Cerebellar cortex (tissue), 1 donor: ENCODE results near the gene SNAP25.

Source experiments
- DNase-seq: peaks from one replicate; pipeline ENCODE4 v3.0.0-alpha.2; 2015; ENCODE audit warnings: low spot score

Gene SNAP25

DNA sequence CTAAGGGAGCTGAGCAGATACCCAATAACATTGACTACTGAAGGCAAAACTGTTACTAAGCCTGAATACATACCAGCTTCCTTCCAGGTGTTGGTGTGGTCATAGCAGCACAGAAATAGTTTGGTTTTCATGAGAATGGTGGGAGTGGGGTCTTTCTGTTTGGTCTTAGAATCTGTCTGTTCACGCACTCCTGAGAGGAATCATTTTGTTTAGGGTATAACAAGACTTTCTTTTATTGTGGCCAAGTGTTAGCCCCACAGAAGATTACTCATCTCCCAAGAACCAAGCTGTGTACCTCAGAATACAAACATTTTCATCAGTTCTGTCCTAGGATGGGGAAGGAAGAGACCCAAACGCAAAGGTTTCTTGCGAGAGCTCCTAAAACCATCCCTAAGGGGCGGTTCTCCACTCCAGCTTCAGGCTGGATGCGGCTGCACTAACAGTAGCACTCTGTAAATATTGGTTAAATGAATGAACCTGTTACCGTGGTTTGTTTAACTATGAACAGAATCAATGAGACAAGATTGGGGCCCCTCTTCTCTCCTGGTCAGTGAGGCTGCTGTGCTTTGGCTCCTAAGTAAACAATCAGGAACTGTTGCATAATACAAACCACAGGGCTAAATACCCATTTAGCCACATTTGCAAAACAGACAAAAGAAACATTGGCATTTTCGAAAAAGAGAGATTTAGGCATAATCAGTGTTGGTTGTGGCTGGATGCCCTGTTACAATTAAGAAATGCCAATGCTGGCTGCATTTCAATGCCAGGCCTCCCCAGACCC lies 44.9 kb downstream of the SNAP25 start:
- no peak for DNase-seq

DNA sequence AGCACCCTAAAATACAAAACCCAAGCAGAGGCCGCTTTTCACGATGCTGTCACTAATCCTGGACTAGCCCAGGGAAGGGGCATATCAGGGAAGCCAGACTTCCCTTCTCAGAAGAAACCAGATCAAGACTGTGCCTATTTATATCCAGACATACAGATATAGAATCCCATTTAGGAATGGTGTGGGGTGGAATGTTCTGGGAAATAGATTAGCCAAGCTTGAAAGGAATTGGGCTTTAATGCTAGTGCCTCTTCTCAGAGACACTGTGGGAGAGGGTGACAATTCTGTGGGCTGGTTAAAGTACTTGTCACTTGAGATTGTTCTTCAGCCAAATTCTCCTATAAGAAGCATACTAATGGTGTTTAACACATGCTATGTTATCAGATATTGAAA lies 45.5 kb downstream of the SNAP25 start:
- no peak for DNase-seq

DNA sequence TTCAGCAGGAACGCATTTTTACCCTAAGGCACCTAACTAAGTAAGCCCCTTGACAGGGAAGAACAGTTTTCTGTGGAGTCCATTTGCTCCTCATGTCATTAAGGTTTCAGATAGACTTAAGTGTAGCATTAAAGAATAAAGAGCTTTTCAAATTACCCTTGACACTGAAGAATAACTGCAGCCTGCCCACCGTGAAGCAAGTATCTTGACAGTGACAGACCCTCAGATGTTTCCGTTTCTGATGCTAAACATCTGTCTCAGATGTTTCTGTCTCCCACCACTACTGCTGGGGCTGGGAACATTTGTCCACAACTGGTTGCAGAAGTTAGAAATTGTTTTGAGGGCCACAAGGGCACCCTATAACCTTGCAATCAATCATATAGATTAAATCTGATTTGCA lies 50.0 kb downstream of the SNAP25 start:
- DNase-seq: no peak

DNA sequence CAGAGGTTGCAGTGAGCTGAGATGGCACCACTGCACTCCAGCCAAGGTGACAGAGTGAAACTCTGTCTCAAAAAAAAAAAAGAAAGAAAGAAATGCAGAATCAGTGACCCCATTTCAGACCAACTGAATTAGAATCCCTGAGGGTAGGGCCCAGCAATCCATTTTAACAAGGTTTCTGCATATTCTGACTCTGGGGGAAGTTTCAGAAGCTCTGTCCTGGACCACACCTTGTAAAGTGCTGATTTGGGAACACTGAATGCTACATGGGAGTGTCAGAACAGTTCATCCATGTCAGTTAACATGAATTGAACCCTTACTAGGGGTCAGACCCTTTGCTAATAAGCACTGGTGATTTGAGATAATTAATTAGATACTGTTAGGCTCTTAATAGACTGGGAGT lies 52.0 kb downstream of the SNAP25 start:
- DNase-seq: no peak

DNA sequence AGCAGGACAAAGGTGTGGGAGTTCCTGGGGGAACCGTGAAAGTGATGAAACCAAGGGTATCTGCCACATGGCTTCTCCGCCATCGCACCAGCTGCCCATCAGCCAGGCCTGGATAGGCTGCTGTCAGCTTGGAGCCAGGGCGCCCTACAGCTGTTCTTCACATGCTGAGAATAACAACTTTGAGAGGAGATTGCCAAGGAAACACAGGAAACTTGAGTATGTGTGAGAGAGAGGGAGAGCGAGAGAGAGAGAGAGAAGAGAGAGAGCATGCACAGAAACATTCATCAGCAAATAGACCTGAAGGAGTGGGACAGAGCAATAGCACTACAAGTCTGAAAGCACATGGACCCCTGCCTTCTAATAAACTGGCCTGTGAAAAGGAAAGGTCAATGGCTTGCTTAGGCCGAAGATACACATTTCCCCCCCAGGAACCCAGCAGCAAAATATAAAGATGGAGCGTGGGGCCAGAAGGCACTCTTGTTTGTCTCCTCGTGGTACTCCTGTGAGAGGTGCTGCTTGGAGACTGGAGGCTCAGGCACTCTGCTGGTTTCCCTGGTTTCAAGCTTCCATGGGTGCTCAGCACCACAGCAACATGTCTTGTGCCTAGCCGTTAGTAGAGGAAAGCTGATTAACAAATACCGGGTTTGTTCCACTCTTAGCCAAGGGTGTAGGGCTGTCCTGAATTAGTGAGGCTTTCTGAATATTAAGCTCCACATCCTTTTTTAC lies 53.0 kb downstream of the SNAP25 start:
- no peak for DNase-seq

DNA sequence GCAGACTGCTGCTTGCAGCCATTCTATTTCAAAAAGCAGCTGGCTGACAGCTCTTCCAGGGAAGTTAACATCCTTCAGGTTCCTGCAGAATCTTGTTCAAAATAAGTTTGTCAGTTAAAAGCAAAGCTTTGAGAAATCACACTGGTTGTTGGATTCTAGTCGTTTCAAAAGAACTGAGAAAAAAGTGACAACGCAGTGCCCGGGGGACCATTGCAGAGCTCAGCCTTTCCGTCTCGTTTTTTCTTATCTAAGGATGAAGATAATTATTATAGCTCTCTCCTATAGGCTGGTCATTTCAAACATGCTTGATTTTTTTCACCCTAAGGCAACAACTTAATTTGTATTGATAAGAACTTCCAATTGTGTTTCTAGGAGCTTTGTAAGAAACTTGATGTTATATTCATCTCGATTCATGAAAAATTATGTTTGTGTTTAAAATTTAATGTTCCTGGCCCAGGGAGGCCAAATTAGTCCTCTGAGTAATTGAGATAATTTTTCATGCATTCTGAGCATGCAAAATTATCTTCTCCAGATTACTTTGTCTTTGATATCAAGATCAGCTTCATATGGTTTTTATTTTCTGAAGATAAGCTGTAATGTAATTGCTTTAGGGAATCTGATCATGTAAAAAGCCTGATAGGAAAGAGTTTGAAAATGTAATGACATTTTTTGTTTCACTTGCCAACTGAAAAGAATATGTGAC lies 58.4 kb downstream of the SNAP25 start:
- DNase-seq: no peak

DNA sequence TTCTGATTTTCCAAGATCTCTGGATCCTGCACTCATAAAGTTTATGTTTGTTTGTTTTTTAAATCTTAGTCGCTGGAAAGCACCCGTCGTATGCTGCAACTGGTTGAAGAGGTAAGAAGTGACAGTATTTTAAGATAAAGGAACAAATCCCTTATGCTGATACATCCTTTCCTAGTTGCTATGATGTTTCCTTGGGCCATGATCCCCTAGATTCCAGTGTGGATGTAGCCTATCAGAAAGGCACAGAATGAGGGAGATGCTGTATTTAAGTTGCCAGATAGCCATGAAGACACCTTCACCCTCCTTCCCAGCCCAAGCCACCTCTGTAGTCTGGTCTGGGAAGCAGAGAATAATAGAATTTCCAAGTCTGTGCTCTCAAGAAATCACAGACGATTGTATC lies 59.0 kb downstream of the SNAP25 start:
- DNase-seq: no peak

DNA sequence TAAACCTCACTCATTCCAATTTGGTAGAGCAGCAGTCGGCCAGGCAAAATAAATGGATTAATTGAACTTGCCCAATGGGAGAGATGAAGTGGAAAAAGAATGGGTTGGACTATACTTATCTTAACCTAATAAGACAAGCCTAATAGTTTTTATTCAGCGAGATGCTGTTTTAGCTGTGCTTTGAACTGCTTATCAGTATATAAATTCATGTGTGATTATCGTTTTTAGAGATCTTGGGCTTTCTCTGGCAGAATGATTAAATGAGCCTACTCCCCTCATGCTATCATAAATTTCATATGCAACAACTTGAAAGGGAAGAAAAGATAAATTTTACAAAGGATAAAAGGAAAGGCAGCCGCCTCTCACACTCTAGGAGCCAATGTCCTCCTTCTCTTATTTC lies 59.8 kb downstream of the SNAP25 start:
- no peak for DNase-seq

DNA sequence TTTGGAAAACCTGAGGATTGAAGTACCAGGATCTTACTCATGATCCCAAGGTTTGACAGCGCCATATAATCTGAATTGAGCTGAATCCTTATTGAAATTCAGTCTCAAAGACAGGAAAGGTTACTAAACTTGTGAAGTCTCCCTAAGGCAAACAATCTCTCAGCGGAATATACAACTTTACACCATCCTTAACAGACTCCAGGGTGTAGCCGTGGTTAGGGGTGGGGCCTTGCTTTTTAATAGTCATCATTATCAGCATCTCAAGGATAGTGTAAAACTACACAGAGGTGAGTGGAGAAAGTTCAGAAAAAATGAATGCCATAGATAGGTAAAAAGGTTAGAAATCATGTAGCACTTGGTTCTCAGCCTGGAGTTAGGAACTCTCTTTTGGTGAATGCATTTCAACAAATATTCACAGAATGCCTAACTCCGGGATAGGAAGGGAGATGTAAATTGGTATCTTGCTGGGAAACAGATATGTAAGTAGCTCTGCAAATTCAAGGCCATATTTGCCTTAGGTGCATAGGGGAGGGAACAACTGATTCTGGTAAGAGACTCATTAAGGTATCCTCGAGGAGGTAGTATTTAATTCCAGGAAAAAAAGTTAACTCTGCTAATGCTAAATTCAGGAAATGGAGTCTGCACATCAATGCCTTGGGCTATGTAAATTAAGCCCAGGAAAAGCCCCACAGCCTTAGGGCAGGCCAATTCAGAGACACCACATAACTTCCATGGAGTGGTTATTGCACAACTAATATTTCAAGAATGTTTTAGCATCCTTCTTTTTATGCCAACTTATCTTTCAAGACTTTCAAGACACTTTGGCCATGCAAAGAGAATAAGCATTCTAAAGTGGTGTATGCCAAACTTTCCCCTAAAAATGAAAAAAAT lies 61.6 kb downstream of the SNAP25 start:
- DNase-seq: no peak

DNA sequence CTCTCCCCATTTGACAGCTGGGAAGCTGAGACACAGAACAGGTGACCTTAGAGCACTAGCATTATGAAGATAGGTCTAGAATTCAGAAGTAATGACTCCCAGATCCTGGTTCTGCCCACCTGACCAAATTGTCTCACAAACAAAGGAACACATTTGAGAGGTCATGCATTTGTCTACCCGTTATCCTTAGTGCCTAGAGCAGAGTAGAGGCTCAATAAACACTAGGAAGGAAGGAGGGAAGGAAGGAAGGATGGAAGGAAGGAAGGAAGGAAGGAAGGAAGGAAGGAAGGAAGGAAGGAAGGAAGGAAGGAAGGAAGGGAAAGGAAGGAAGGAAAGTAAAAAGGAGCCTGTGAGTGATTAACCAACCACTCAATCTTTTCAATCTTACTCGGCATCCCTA lies 63.3 kb downstream of the SNAP25 start:
- no peak for DNase-seq

DNA sequence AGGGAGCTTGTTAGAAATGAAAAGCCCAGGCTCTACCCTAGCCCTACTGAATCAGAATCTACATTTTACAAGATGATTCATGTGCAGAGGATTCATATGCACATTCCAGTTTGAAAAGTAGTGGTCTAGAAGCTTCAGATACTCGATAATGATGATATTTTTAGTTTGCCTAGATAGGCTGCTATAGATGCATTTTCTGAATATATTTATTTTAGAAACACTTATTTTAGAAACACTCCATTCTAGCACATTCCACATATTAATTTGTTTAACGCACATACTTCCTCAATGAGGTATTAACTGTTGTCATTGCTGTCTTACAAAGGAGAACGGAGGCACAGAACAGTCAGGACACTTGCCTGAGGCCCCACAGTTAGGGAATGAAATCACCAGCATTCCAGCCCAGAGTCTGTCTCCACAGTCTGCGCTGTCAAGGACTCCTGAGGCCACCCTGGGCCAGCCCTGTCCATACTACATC lies 64.4 kb downstream of the SNAP25 start:
- DNase-seq: no peak

DNA sequence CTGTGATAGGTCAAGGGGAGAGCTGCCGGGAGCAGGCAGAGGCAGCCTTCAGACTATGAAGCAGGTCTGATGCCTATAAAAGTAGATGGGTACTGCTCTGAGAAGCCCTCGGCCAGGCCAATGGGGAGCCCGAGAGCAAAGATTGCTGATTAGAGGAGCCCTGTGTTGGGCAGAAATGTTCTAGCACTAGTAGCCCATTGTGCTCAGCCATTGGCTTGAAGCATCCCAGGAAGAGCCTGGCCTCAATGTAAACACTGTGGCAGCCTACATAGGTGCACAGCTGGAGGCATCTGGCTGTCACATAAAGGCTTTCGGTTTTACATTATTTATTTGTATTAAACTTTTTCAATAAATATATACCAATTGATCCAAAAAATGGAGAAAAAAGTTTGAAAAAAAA lies 67.7 kb downstream of the SNAP25 start:
- no peak for DNase-seq

DNA sequence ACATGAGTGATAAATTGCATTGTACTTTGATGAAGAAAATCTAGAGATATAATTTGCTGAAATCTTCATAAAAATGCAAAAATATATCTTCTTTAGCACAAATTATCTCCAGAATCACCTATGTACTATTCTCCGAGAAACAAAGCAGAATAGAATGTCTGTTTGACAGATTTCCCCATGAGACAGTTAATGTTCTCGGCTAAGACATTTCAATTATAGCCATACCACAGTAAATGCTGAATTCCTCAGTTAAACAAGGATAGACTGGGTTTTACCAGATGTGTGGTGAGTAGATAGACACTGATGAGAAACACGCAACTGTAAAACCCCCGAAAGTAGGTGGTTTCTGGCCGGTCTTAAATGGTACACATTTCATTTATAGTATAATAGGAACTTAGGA lies 69.8 kb downstream of the SNAP25 start:
- no peak for DNase-seq

DNA sequence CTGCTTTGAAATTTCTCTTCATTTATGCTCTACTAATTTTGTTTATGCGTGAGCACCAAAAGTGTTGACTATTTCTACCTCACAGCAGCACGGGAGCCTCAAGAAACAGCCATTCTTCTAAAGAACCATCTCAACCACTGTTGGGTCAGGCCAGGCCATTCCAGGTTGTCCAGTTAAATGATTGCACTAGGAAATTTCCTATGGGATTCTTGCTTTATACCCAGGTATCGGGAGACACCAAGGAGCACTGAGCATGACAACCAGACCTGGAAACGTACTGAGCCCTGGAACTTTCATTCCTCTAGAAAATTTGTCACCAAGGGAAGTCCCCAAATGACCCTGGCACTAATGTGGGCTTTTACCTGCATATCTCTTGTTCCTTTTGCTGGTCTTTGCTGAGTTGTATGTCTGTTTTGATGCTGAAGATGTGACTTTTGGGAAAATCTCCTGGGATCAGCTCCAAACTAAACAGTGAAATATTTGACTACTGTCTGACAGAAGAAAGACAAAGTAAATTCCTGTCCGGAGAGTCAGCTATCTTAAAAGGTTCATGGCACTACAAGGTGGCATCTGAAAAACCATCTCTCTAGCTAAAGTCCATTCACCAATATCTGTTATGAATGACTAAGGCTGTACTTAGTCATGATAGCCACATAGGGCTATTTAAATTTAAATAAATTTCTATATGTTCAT lies 70.5 kb downstream of the SNAP25 start:
- DNase-seq: no peak

DNA sequence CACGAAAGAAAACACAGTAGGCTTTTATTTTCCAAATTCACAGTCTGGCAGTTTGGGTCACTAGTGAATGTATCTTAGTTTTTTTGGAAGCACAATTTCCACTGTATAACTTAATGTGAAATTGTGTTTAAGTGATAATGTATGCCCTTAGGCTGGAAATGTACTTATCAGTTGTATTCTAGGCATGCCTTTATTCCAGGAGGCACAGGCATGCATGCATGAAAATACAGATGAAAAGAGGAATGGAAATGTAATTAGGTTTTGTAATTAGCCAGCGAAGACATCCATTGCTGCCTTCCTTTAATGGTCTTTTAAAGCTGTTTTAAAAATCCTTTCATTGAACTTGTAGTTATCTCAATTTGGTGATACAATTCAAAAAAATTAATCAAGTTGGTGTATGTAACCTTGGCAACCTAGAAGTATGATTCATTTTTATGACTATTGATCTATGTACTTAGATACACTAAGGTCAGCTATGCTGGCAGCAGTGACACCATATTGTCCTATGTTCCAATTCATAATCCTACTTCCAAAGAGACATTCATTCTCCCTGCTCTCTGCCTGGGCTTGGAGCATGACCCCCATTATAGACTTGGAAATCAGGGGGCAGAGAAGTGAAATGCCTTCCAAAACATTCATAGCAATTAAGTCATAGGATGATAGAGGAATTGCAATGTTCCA lies 73.1 kb downstream of the SNAP25 start:
- no peak for DNase-seq

DNA sequence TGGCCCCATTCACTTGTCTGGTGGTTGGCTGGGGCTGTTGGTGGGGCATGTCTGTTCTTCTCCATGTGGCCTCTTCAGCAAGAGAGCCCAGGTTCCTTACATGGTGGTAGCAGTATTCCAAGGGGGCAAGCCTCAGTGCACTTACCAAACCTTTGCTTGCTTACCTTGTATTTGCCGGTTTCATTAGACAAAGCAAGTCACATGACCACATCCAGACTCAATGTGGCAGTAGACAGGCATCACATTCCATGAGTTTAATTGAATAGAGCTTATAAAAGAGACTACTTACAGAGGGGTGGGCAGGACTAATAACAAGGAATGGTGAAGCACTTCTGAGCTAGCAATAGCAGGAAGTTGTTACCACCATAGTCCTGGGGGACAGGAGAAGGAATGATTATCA lies 78.6 kb downstream of the SNAP25 start:
- no peak for DNase-seq

DNA sequence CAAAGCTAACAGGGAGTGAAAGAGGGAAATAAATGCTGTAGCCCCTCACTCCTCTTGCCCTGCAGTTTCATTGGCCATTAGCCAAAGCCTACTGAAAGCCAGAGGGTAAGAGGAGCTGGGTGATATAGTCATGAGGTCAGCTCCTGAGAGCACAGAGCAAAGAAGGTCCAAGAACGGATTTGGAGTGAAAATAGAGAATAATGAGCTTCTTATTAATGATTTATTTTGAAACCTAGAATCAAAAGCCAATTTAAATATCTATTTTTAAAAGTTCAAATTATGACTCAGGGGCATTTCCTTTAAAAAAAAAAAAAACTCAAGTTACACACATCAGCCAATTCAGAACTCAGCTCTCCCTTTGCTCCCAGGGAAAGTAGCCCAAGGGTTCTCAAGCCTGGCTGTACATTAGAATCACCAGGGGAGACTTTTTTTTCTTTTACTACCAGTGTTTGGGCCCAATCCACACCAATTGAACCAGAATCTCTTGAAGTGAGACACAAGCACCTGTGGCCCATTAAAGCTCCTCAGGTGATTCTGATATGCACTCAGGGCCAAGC lies 79.1 kb downstream of the SNAP25 start:
- DNase-seq: no peak

DNA sequence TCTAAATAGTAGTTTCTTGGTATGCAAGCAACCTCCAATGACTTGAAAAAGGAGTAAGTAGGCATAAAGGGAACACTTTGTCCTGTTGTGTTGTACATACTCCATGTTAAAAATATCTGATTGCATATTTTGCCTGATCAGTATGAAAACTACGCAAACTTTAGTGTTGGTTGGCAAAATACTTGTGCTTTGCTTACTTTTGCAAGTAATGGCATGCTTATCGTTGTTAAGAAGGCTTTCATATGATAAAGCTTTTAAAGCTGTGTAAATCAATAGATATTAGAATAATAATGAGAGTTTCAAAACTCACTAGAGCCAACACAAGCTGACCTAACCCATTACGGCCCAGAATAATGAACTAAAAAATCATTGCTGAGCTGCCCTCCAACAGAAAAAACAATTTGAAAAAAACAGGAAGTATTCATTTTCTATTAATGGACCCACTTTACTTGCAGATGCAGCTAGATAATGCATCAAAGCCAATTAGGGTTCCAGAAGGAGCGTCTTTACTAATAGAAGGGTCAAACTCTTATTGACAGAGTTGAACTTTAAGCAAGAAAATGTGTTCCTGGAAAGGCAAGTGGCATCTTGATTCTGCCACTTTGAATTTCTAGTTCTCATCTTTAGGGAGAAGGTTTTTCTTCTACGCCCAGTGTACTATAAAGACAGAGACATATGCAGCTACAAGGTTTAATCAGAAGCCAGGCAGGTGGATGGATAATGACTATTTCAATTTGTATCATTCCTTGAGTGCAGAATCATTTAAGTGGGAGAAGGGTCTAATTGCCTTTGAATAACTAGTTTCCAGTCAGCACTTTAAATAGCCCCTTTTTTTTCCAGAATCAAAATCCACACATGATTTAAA lies 82.2 kb downstream of the SNAP25 start:
- no peak for DNase-seq

DNA sequence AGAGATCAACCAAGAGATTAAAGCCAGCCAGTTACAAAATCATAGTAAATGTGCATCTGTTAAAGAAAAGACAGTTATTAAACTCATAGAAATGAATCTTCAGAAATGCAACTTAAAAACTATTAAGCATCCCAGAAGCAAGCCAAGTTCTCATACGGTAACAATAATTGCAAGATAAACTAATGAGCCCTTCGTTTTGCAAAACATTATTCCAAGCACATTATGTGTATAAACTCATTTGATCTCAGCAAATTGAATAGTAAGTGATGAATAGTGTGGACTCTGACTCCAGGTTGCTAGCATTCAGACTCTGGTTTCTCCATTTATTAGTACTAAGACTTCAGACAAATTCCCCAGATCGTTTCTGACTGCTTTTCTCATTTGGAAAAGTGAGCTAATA lies 85.2 kb downstream of the SNAP25 start:
- no peak for DNase-seq
